H1 (cell line): Measurements from ENCODE around the gene C17orf107. TPM values are rescaled to one million over a fixed set of nuclear protein-coding genes. Genes with fewer than 3 reads are reported as not detected.

ENCODE experiments used
- CTCF ChIA-PET: fragments of 300-600 bp; sonication (Branson Sonifier 250); formaldehyde crosslinking; loops from one replicate; lab custom pipeline; 2021; ENCODE audit not compliant: partially characterized antibody; lab: Charles Lee
- POLR2A ChIA-PET: fragments of 300-600 bp; sonication (Branson Sonifier 250); formaldehyde crosslinking; loops from one replicate; lab custom pipeline; 2021; ENCODE audit warnings: inconsistent platforms; ENCODE audit not compliant: partially characterized antibody; lab: Charles Lee
- DNase-seq, 2 experiments: peaks; one replicate each; pipeline versions ENCODE4 v3.0.0 to v3.0.0-alpha.2; 2010 to 2022; ENCODE audit warnings: low spot score in 2 of 2, low read depth in 1 of 2, mixed read lengths in 1 of 2
- FAIRE-seq: peaks from 2 replicates; lab custom pipeline; 2011; peaks lifted over from hg19 to GRCh38; lab: Jason Lieb, UNC
- H2AFZ ChIP-seq: 2 replicates; pipeline ENCODE4 v1.8.1; 2012; ENCODE audit warnings: low read length, inconsistent platforms
- H2AK5ac ChIP-seq: 2 replicates; pipeline ENCODE4 v1.6.1; 2013; ENCODE audit warnings: low read depth, low read length
- H2BK120ac ChIP-seq: replicated peaks from 2 replicates; pipeline ENCODE3; 2013; ENCODE audit warnings: low read depth, low read length, inconsistent platforms
- H2BK12ac ChIP-seq: 2 replicates; pipeline ENCODE4 v1.6.1; 2013; ENCODE audit warnings: low read depth, low read length
- H2BK15ac ChIP-seq: 2 replicates; pipeline ENCODE4 v1.6.1; 2013; ENCODE audit warnings: low read length
- H2BK20ac ChIP-seq: 2 replicates; pipeline ENCODE4 v1.6.1; 2013; ENCODE audit warnings: low read length
- H2BK5ac ChIP-seq: 2 replicates; pipeline ENCODE4 v1.6.1; 2013; ENCODE audit warnings: low read depth, low read length
- H3K14ac ChIP-seq: 2 replicates; pipeline ENCODE4 v1.6.1; 2013; ENCODE audit warnings: inconsistent platforms; ENCODE audit not compliant: insufficient read length
- H3K18ac ChIP-seq: 2 replicates; pipeline ENCODE4 v1.6.1; 2013; ENCODE audit warnings: low read length; ENCODE audit errors: extremely low read depth
- H3K23ac ChIP-seq: 2 replicates; pipeline ENCODE4 v1.6.1; 2013; ENCODE audit warnings: inconsistent platforms; ENCODE audit not compliant: insufficient read length
- H3K23me2 ChIP-seq: 2 replicates; pipeline ENCODE4 v1.6.1; 2013; ENCODE audit warnings: low read depth, low read length
- H3K27ac ChIP-seq: 2 replicates; pipeline ENCODE4 v1.6.1; 2011; ENCODE audit warnings: low read depth, low read length, inconsistent platforms
- H3K27me3 ChIP-seq, 4 experiments: replicated peaks in 1 of 4; 1 replicate in 1 of 4; 2 replicates in 3 of 4; pipeline versions ENCODE4 v1.6.1 to v1.8.1; 2011 to 2013; ENCODE audit warnings: low read length in 3 of 4, mild to moderate bottlenecking in 3 of 4, inconsistent platforms in 2 of 4, mixed read lengths in 2 of 4, moderate library complexity in 1 of 4; ENCODE audit not compliant: control insufficient read depth in 3 of 4, insufficient read depth in 3 of 4; ENCODE audit errors: extremely low read depth in 1 of 4
- H3K36me3 ChIP-seq, 4 experiments: 2 replicates each; pipeline versions ENCODE4 v1.6.1 to v1.8.1; 2011 to 2013; ENCODE audit warnings: mild to moderate bottlenecking in 4 of 4, low read length in 3 of 4, moderate library complexity in 2 of 4, control low read depth in 1 of 4, inconsistent platforms in 1 of 4; ENCODE audit not compliant: insufficient read depth in 4 of 4, control insufficient read depth in 2 of 4
- H3K4ac ChIP-seq: replicated peaks from 2 replicates; pipeline ENCODE3; 2013; ENCODE audit warnings: low read length, low read depth, mixed read lengths, inconsistent platforms; ENCODE audit not compliant: insufficient read length
- H3K4me1 ChIP-seq, 4 experiments: replicated peaks in 1 of 4; 1 replicate in 1 of 4; 2 replicates in 3 of 4; pipeline versions ENCODE4 v1.6.1 to v1.8.1; 2011 to 2013; ENCODE audit warnings: low read length in 3 of 4, inconsistent platforms in 2 of 4, mixed read lengths in 1 of 4; ENCODE audit not compliant: insufficient read depth in 4 of 4, control insufficient read depth in 3 of 4
- H3K4me2 ChIP-seq, 2 experiments: 2 replicates each; pipeline versions ENCODE4 v1.6.1 to v1.8.1; 2011 to 2013; ENCODE audit warnings: low read depth in 2 of 2, low read length in 2 of 2, control low read depth in 1 of 2, inconsistent platforms in 1 of 2, mild to moderate bottlenecking in 1 of 2; ENCODE audit not compliant: insufficient read depth in 1 of 2
- H3K4me3 ChIP-seq, 4 experiments: fragments of 200-600, 300-600 bp in 1 of 4; sonication (generic), shearing (Covaris generic), sonication (Bioruptor Twin) in 1 of 4; 2 replicates each; pipeline versions ENCODE4 v1.5.1 to v1.8.1; 2011 to 2016; ENCODE audit warnings: low read length in 4 of 4, low read depth in 3 of 4, control low read depth in 2 of 4, inconsistent platforms in 2 of 4, mild to moderate bottlenecking in 2 of 4, mixed read lengths in 1 of 4, moderate library complexity in 1 of 4; ENCODE audit not compliant: insufficient read depth in 2 of 4; ENCODE audit errors: extremely low read depth in 1 of 4
- H3K56ac ChIP-seq: replicated peaks from 2 replicates; pipeline ENCODE3; 2013; ENCODE audit warnings: low read depth, mild to moderate bottlenecking, mixed read lengths, low read length, inconsistent platforms; ENCODE audit not compliant: insufficient read length
- H3K79me1 ChIP-seq: 2 replicates; pipeline ENCODE4 v1.6.1; 2013; ENCODE audit warnings: low read depth, low read length, control low read depth
- H3K79me2 ChIP-seq, 2 experiments: 2 replicates each; pipeline versions ENCODE4 v1.6.1 to v1.8.1; 2012 to 2013; ENCODE audit warnings: low read length in 2 of 2, mild to moderate bottlenecking in 2 of 2, inconsistent platforms in 1 of 2; ENCODE audit not compliant: insufficient read depth in 2 of 2, control insufficient read depth in 1 of 2
- H3K9ac ChIP-seq, 4 experiments: replicated peaks in 1 of 4; 1 replicate in 1 of 4; 2 replicates in 3 of 4; pipeline versions ENCODE4 v1.6.1 to v1.8.1; 2011 to 2013; ENCODE audit warnings: low read depth in 3 of 4, low read length in 3 of 4, control low read depth in 2 of 4, mild to moderate bottlenecking in 2 of 4, moderate library complexity in 2 of 4, inconsistent platforms in 1 of 4; ENCODE audit errors: extremely low read depth in 1 of 4
- H3K9me3 ChIP-seq, 2 experiments: 2 replicates each; pipeline versions ENCODE4 v1.6.1 to v1.8.1; 2012 to 2013; ENCODE audit warnings: mild to moderate bottlenecking in 2 of 2, moderate library complexity in 2 of 2, control low read depth in 1 of 2, inconsistent platforms in 1 of 2, low read depth in 1 of 2, low read length in 1 of 2, mixed read lengths in 1 of 2; ENCODE audit not compliant: insufficient read depth in 2 of 2
- H4K20me1 ChIP-seq, 2 experiments: replicated peaks in 1 of 2; 2 replicates each; pipeline versions ENCODE3 to v1.8.1; 2011 to 2013; ENCODE audit warnings: inconsistent platforms in 2 of 2, low read length in 2 of 2, mild to moderate bottlenecking in 1 of 2; ENCODE audit not compliant: insufficient read depth in 2 of 2, control insufficient read depth in 1 of 2
- H4K5ac ChIP-seq: 2 replicates; pipeline ENCODE4 v1.6.1; 2013; ENCODE audit warnings: low read length, low read depth, mixed read lengths, inconsistent platforms; ENCODE audit not compliant: insufficient read length
- H4K8ac ChIP-seq: 2 replicates; pipeline ENCODE4 v1.8.0; 2013; ENCODE audit warnings: mild to moderate bottlenecking, moderate library complexity, low read length, inconsistent platforms; ENCODE audit not compliant: insufficient read depth; ENCODE audit errors: extremely low read depth
- H4K91ac ChIP-seq: replicated peaks from 2 replicates; pipeline ENCODE3; 2013; ENCODE audit warnings: low read length, mixed read lengths, inconsistent platforms; ENCODE audit not compliant: insufficient read length
- RNF2 ChIP-seq: fragments of 200-900, 300-1000 bp; sonication (generic); IDR thresholded peaks from 2 replicates; pipeline ENCODE4 v1.7.1; 2016; ENCODE audit warnings: borderline replicate concordance, low read depth, mild to moderate bottlenecking, antibody characterized with exemption, low read length; ENCODE audit not compliant: poor library complexity, severe bottlenecking; ENCODE audit errors: missing control alignments
- WGBS, 2 experiments: shearing (Covaris generic) in 1 of 2; methylation state at CpG; one replicate each; pipeline versions ENCODE4 v1.1.6 to v1.1.7; 2013 to 2015; ENCODE audit warnings: low lambda C conversion rate in 2 of 2, mixed read lengths in 2 of 2, inconsistent platforms in 1 of 2, low coverage in 1 of 2, missing lambda C conversion rate in 1 of 2; ENCODE audit not compliant: insufficient replicate concordance in 2 of 2, insufficient coverage in 1 of 2, insufficient read length in 1 of 2; ENCODE audit errors: extremely low coverage in 1 of 2, missing lambda C conversion rate in 1 of 2; 5-methylcytosine and 5-hydroxymethylcytosine counted together
- polyA plus RNA-seq, 7 experiments: library from polyadenylated mRNA; depleted of rRNA in 3 of 7; stranded (reverse) in 5 of 7; unstranded in 2 of 7; fragments of >200 nt in 5 of 7; fragments of 200-250 nt in 2 of 7; gene quantifications; 1 replicate in 5 of 7; 2 replicates in 1 of 7; 4 replicates in 1 of 7; pipeline versions ENCODE4 v1.2.1 to v1.2.3, GENCODE V29; 2011 to 2013; ENCODE audit warnings: missing spikeins in 2 of 7, mixed read lengths in 2 of 7
- total RNA-seq: library from RNA; stranded (reverse); fragmentation: NEBNext Ultra II Directional; extraction: Animal tissue kit (Norgen Biotek cat#: 25700); gene quantifications from 2 replicates; pipeline ENCODE4 v1.2.1, GENCODE V29; 2021

C17orf107 gene
- total and polyA plus RNA-seq, 2 of the 8 experiments (the other 6 are each of a cell fraction or from before 2014, with no cell fraction given): 0.39 to 0.45 TPM

GRCh38 chr17:4853208-4853671 lies 46.1 kb upstream of the C17orf107 start:
- no peak overlapping the region for H2BK20ac ChIP-seq
- no peak overlapping the region for H2BK5ac ChIP-seq
- no peak overlapping the region for H3K56ac ChIP-seq
- no peak for DNase-seq
- H4K91ac ChIP-seq: peak overlapping the region; percentile 60
- 0 out of 2 replicates have a peak overlapping the region, but pooled peaks have one; percentile 62 for H2BK12ac ChIP-seq
- H3K4me3 ChIP-seq: no peak overlapping the region
- H4K20me1 ChIP-seq: peaks cover 0 to 1% of the 10 kb centered on the region in 2 experiments
- no peak overlapping the region for H3K27ac ChIP-seq
- H4K5ac ChIP-seq: no peak overlapping the region
- peak overlapping the region in 1 of 2 experiments; percentile 1; a peak in 1 of 4 replicates for H3K4me2 ChIP-seq
- H3K18ac ChIP-seq: no peak overlapping the region
- no peak overlapping the region for H2AFZ ChIP-seq
- WGBS, 2 experiments: 100% methylated on average over 2 of the region's 2 CpGs; no CpG with 5 or more reads in 1 of the 2 experiments
- peak overlapping the region; percentile 57 for H3K4ac ChIP-seq
- no peak overlapping the region for H3K23ac ChIP-seq
- H3K36me3 ChIP-seq: no peaks in the 10 kb centered on the region
- 0 out of 2 replicates have a peak overlapping the region, but pooled peaks have one; percentile 0 for H2BK15ac ChIP-seq
- FAIRE-seq: no peak
- H4K8ac ChIP-seq: no peak overlapping the region
- H3K9me3 ChIP-seq: no peaks in the 10 kb centered on the region
- H3K27me3 ChIP-seq: no peaks in the 10 kb centered on the region
- peaks cover 7% of the 10 kb centered on the region; the same call in 1 of the 2 replicates for H3K23me2 ChIP-seq
- H3K79me1 ChIP-seq: peaks cover 14% of the 10 kb centered on the region
- H3K9ac ChIP-seq: no peak overlapping the region; a peak in 1 of 7 replicates
- CTCF ChIA-PET: interaction anchor here (0.6 kb wide), 1 partner anchor 106 kb away, joined by 3 read pairs; no protein-coding TSS in a partner anchor
- no peak overlapping the region for H2BK120ac ChIP-seq
- no peak overlapping the region for H3K14ac ChIP-seq
- no peak overlapping the region for H2AK5ac ChIP-seq
- TF ChIP-seq RNF2: no peak
- POLR2A ChIA-PET: no interaction called here
- H3K79me2 ChIP-seq: peaks cover 0 to 42% of the 10 kb centered on the region in 2 experiments; a peak in 3 of 4 replicates
- H3K4me1 ChIP-seq: peaks cover 19 to 44% (median 38%) of the 10 kb centered on the region in 4 experiments
